Measurements from ENCODE around the gene SIK2.

The SIK2 gene

DNA sequence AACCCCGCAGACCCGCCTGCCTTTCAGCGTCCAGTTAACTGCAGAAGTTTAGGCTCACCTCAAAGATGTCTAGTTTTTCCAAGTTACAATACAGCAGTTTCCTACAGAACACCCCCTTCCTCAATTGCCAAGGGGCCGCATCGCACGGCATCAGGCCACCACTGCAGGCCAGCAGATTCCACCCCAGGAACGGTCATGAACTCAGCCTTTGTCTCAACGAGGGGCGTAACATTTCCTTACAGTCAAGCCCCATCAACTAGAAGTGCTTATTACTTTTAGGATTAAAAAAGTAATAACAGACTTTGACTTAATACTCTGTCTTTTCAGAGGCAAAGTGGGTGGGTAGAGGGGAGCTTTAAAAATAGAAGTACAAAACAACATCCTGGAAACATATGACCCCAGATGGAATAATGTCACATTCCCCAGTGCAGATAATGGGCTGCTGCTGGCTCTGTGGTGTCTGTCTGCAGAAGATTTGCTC is 127.6 kb downstream of the SIK2 start:
- DNase-seq (ENCODE audit: low spot score) = no peak

DNA sequence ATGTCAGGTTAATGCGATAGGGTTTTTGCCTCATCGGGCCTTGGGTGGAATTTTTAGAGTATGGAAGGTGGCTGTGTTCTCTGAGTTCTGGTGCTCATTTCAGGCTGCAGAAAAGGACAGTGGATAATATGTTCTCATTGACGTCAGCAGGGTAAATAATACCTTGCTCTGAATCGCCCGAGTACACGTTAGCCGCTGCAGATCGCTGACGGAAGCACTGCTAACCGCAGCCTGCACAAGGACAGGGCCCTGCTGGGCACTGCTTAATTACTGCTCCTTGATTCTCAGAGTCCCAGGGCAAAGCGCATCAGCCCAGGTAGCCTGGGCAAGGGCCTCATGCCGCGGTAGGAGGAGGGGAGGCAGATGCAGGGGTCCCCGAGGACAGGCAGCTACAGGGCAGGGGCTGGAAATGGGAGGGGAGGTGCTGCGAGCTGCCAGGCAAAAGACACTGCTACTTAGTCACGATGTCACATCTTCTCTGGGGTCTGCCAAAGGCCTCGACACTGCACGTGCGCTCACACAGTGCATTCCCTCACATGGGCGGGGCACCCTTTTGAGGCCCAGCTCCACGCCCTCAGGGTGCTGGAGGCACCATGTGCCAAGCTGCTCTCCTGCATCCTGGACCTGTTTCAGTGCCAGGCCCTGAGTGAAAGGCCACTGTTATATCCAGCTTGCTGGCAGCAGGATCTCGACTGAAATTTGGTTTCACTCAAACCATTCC is 128.8 kb downstream of the SIK2 start:
- DNase-seq (ENCODE audit: low spot score) = no peak

DNA sequence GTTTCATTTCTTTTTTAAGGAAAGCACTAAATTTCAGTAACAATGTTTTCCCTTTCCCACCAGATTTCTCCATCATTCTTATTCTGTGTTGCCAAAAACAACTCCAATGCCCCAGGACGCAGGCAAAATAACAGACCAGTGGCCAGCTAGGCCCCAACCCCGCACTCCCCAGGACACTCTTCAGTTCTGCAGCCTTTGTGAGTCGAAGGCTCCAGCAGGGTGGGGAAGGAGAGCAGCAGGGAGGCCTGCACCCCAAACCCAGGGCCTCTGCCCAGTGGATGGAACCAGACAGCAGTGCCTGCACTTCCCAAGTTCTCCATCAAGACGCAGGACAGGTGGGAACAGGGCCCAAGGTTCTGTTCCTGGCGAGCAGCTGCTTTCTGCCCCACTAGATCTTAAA is 129.6 kb downstream of the SIK2 start:
- DNase-seq (ENCODE audit: low spot score) = no peak

DNA sequence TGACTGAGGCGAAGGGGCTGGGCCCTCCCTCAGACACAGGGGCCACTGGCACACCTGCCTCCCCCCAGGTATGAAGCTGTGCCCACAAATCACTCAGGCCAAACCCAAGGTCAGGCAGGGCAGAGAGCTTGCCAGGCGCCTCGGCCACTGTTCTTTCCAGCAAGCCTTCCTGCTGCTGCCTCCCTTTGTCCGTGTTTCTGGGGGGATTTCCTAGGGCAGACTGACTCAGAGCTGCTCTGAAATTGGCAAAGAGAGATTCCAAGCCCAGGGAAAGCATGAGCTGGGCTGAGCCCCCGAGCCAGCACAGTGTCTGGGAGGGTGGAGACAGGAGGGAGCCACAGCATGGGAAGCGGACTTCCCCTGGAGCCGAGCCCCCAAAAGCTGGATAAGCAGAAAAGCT is 130.8 kb downstream of the SIK2 start:
- DNase-seq (ENCODE audit: low spot score) = no peak

DNA sequence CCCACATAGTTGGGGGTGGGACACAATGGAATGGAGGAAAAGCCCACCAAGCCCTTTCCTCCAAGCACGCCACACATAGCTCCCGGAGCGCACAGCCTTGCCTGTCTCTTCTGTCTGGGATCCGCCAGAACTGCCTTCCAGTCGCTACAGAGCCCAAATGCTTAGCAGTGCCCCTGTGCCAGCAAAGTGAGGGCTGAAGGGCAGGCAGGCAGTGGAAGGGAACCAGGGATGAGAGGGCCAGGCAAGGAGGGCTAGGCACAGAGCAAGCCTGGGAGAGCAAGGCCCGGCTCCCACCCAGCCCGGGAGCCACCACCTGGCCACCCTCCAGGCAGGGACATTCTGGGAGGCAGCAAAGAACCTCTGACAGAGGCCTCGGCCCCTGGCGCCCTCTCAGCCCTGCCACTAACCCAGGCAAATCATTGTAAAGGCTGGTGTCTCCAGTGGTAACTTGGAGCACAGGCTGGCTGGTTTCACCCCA is 131.4 kb downstream of the SIK2 start:
- DNase-seq (ENCODE audit: low spot score) = no peak

DNA sequence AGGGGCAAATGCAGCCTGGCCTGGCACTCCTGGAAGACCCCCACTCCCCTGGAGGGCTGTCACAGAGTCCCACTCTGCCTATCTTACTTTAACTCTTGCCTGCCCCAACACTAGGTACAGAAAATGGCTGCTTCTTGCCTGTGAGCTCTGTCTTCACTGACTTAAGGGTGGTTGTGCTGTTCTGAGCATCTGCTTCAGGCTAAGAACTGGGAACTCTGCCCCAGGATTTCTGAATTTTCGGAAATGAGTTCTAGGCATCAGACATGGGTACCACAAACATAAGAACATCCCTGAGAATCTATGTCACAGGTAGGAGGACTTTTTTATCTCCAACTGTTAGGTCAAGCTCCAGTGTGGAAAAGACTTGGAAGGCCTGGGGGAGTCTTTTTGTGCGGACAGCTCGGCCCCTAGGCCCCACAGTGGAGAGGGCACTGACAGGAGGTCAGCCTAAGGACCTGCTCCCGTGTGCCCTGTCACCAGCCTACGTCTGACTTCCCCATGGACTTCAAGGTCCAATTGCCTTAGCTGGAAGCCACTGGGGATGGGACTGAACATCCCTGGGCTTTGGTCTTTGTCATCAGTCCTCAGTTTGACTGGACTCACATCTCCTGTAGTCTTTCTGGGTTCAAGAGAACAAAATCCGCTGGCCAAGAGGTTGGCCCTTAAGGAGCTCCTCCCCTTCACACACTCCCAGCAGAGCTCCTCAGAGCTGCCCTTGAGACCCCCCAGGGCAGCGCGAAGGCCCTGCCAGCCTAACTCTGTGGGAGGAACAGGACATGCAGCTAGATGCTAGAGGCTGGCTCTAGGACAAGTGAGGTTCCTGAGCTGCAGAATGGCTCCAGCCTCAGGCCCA is 132.1 kb downstream of the SIK2 start:
- DNase-seq (ENCODE audit: low spot score) = no peak

DNA sequence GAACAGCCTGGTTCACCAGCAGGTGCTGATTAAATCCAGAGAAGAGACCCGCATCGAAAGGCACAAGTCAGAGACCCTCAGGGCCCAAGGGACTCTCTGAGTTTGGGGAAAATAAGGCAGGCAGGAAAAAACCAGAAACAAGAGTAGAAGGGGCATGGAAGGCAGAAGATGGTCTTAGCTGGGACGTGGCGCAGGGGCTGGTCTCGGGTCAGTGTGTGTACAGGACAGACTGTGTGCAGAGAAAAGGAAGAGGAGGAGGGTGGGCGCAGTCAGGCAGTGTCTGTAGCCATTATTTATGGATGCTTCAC is 132.7 kb downstream of the SIK2 start:
- DNase-seq (ENCODE audit: low spot score) = no peak

DNA sequence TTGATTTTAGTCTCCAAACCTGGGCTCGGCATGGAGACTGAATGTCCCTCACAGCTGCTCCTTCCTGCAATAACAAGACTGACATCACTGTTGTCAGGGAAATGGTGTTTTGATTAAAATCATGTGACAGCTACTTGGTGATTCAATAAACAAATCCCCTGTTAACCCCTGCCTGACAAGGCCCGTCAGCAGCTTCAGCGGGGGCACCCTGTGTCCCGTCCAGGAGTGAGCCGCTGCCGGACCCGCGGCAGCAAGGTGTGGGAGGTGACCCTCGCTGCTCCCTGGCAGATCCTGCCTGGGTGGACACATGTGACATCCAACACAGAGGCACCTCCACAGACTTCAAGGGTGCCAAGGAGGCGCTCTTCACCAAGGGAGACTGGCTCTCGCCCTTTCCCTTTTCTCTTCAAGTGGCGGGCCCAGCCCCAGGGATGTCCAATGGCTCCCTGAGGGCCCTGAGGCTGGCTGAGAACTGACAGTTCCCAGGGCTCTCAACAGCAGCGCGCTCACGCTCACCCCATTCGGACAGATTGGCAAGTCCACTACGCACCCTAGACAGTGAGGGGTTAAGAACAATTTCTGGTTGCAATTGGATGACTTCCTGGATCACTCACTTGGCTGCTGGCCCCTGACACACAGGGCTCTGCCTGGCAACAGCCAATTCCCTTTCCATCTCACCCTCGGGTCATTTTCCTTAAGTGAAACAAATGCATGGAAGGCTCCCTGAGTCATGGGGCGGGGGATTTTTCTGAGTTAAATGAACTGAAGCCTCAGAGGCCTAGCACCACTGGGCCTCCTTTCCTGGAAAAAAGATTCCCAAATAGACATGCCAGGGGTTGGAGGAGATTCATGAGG is 133.2 kb downstream of the SIK2 start:
- DNase-seq (ENCODE audit: low spot score) = peak; percentile 65

DNA sequence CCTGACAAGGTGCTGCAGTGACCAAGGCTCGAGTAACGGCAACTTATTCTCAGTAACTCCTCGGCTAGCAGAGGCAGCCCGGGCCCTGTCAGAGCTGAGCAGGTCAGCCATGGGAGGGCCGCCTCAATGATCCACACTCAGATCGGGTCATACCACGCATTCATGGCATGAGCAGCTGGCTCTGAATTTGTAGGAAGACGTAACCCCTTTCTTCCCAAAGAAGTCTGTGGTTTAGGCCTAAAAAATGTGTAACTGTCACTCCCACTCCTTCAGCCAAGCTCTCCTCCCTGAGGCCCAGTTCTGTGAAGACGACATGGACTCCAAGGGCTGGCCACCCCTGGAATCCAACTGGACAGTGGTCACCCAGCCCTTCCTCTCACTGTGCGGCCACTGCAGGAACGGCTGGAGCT is 133.9 kb downstream of the SIK2 start:
- no peak for DNase-seq (ENCODE audit: low spot score)

DNA sequence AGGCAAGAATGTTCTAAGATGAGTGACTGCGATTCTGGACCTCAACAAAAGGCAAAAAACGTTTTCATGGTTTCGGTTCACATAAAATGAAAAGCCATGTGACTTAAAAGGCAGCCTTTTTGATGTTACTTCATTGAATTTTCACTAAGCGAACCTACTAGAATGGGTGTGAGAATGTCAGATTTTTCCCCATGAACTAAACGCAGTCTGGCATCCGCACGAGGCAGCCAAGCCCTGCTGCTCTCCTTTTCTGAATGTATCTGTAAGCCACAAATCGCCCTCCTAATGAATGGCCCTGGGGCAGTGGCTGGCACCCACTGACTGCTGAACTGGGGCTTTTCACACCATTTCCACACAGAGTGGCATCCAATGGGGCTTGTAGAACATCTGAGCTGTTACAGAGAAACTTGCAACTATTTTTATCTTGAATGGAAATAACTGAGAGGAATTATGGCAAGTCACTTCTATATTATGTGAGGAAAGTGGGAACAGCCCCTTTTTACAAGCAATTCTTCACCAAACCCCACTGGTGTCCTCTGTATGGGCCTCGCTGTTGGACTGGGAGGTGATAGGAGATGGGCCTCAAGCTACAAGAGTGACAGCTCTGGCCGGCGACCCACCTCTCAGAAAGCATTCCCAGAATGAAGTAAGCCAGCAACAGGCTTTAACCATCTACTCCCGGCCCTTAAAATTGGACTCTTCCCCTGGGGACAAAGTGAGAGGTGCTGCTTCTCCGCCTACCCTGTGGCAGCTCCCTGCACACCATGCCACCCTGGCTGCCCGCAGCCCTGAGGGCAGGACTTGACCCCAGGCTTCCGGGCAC is 134.6 kb downstream of the SIK2 start:
- no peak for DNase-seq (ENCODE audit: low spot score)

DNA sequence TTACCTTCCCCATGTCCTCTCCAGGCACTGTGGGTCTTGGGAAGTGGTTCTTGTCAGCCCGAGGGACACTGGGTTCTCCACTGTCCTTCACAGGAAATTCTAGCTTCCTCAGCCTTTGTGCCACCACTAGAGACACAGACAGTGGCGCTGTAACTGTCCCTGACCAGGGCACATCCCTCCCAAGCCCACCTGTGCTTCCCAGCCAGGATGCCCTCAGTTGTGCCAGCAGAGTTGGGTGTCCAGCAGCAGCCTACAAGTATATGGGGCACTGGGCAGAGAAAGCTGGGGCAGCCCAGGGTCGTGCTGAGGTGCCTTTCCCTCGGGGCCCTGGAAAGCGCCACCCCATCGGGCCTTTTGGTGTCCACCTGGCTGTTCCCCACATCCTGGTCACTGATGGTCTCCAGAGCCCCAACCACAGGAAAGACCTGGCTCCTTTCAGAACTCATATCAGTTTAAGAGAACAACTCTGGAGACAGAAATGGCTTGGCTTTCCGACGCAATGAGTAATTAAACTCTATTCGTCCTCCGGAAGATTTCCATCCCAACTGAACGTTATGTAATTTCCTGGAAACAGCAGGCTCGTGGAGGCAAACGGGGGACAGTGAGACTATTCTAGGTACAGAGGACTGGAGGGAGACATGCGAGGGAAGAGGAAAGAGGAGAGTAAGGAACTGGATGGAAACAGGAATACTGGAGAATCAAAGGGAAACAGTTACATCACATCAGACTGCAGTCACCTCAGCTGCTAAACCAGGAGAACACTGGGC is 135.4 kb downstream of the SIK2 start:
- DNase-seq (ENCODE audit: low spot score) = no peak

DNA sequence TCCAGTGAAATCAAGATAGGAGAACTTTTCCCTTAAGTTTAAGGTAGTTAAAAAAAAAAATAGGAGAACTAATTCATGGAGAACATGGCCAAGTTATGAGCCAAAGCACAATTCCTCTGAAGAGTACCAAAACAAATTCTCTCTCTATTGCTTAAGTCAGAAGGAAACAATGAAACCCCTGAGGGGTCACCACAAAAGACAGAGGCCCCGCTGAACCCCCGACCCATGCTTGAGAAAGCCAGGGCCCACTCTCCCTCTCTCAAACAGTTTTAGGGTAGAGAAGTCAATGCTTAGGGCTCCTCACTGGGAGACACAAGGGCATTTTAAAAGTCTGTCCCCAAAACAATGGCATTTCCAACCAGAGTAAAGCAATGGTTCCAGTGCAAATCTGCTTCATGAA is 137.1 kb downstream of the SIK2 start:
- DNase-seq (ENCODE audit: low spot score) = no peak

DNA sequence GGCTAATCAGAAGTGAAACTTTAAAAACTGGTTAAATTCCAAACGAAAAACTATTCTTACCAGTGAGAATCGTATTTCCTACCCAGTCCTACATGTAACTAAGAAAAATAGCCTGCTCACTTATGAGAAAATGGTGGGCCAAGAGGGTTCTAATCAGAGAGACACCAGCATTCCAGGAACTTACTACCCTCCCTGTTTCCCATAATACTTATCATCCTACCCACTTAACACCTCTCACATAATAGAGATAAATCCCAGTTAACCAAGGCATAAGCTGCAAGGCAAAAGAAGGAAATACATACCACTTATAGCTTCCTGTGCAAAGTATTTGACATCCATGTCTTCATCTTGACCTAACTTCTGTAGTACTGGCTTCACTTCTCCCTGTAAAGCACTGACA is 139.5 kb downstream of the SIK2 start:
- no peak for DNase-seq (ENCODE audit: low spot score)

DNA sequence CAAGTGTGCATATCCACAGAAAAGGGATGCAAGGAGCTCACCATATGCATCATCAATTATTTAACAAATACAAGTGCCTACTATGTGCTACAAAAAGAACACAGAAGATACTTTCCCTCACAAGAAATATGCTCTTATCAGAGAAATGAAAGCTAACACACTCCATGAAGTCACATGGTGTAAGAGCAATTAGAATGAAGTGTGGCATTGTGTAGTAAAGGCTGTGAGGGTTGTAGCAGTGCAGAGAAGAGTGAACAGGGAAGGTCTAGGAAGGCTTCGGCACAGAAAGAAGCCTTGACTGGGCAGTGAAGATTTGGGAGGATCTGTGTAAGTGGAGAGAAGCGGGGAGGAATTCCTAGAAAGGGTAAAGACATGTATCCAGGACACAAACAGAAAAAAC is 141.5 kb downstream of the SIK2 start:
- no peak for DNase-seq (ENCODE audit: low spot score)

DNA sequence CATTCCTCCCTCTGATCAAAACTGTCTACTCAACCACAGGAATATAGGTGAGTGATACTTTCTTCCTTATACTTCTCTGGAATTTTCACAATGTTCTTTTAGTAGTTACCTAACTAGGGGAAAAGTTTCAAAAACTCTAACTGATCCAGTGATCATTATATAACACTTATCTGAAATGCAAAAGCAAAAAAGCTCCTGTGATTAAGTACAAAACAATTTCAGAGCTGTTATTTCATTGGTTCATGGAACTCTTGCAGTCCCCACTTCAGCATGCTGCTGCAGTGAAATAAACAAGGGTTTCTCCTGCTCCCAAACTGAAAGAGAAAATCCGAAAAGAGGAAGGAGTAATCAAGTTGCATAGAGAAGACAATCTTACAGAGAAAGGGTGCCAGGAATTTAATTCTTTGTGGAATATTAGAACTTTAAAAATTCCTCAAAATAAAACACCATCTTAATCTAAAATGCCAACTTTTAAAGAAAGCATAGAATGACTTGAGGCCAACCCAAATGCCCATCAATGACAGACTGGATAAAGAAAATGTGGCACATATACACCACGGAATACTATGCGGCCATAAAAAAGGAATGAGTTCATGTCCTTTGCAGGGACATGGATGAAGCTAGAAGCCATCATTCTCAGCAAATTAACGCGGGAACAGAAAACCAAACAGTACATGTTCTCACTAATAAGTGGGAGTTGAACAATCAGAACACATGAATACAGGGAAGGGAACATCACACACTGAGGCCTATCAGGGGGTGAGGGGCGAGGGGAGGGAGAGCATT is 143.7 kb downstream of the SIK2 start:
- DNase-seq (ENCODE audit: low spot score) = no peak

DNA sequence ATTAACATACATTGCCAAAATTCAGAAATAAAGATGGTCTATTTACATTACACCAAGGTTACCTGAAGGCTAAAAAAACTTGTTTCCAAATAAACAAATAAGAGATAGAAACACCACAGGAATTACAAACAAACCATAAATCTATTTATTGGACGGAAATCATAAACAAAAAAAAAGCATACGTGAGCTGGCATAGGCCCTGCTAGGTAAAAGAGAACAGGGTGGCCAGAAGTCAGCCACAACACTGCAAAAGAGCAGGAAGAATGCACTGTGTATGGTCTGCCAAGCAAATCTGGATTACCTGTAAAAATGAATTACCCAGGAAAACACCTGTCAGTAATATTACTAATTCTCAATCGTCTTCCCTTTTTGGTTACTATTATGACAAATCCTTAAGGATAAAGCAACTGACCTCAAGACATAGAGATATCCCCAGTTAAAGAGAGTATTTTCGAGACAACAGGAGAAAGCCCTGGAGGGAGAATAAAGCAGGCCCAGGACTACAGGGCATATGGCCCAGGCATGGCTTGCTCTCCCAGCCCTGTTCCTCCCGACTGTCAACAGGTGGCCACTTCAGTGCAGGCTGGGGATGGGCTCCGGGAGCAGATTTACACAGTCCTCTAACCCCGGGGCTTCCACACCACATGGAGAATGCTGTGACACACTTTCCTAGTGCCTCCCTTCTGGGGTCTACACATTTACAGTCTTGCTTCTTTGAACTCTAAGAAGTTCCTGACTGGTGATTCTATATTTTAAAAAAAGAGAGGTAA is 146.0 kb downstream of the SIK2 start:
- no peak for DNase-seq (ENCODE audit: low spot score)

DNA sequence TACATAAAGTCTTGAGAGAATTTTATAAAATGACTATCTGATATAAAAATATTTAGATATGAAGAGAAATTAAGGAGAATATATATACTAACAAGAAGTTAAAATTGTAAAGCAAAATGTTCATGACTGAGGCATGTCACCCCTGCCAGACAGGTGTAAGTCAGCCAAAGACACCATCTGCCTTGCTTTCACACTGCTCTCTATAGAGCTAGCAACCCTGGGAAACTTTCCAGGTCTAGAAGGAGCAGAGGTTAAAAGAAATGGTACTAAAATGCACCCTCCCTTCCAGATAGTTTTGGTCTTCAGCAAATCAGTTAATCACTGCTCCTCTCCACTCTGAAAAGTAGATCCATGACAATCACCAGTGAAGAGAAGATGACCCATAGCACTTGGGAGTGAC is 147.4 kb downstream of the SIK2 start:
- DNase-seq (ENCODE audit: low spot score) = no peak

DNA sequence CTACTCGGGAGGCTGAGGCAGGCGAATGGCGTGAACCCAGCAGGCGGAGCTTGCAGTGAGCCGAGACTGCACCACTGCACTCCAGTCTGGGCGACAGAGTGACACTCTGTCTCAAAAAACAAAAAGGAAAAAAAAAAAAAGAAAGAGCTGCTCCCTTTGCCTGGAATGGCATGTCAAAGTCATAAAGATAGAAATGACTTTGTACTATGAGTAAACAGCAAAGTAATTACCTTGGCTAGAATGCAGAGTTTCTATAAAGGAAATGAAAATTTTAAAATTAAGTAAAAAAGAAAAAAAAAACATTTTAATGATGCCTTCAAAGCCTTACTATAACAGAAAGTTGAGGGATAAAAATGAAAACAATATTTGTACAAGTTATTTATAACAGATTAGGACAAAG is 153.8 kb downstream of the SIK2 start:
- no peak for DNase-seq (ENCODE audit: low spot score)

DNA sequence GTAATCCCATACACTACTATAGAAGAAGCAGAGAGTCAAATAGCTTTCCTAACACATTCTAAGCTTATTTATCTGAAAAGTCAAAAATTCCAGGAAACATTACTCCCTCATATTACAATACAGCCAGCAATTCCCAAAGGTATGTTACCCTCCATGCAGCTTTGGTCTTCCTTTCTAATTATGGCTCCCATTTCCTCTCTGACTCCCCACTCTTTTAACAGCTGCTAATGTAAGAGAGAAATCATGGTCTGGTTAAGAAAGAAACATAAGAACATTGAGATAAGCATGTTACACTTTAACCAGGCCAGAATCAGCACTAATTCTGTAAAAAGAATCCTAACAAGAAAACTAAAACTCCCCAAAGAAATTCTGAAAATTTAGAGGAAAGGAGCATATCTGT is 157.1 kb downstream of the SIK2 start:
- no peak for DNase-seq (ENCODE audit: low spot score)
